ENCODE results near the gene RIPOR1.
"Not testable (repeated sequence)": the region's sequence is repeated elsewhere in the genome, so short reads cannot be mapped to it uniquely, and the experiment has no call there.

RIPOR1 gene

GRCh38 chr16:67509016-67509415 is 19.6 kb upstream of the RIPOR1 start:
- no peak for TF ChIP-seq CTCF (conservative IDR thresholded peaks at IDR 0.05; ENCODE audit: low read length)
- no peak for DNase-seq (ENCODE audit: low read depth)
- no peak overlapping the region for H3K4me3 ChIP-seq (ENCODE audit: low read length)

- not testable (repeated sequence) for DNase-seq (ENCODE audit: low read depth)
Measured at GRCh38 chr16:67513892-67514291, 14.7 kb upstream of the RIPOR1 start.

GRCh38 chr16:67514382-67514828 is 14.2 kb upstream of the RIPOR1 start:
- TF ChIP-seq CTCF (conservative IDR thresholded peaks at IDR 0.05; ENCODE audit: low read length) = peak; percentile 75
- no peak overlapping the region for H3K4me3 ChIP-seq (ENCODE audit: low read length)
- DNase-seq (ENCODE audit: low read depth) = peak; percentile 85

More at GRCh38 chr16:67513892-67514291, 14.7 kb upstream of the RIPOR1 start:
- H3K4me3 ChIP-seq (ENCODE audit: low read length) = not testable (repeated sequence)

GRCh38 chr16:67516296-67517154 is 12.1 kb upstream of the RIPOR1 start:
- H3K4me3 ChIP-seq (ENCODE audit: low read length) = no peak overlapping the region
- TF ChIP-seq CTCF (conservative IDR thresholded peaks at IDR 0.05; ENCODE audit: low read length) = no peak
- peak; percentile 57 for DNase-seq (ENCODE audit: low read depth)

- no peak for DNase-seq (ENCODE audit: low read depth)
- H3K4me3 ChIP-seq (ENCODE audit: low read length) = no peak overlapping the region
- TF ChIP-seq CTCF (conservative IDR thresholded peaks at IDR 0.05; ENCODE audit: low read length) = no peak
Measured at GRCh38 chr16:67517155-67517445, 11.5 kb upstream of the RIPOR1 start.

- no peak overlapping the region for H3K4me3 ChIP-seq (ENCODE audit: low read length)
- no peak for TF ChIP-seq CTCF (conservative IDR thresholded peaks at IDR 0.05; ENCODE audit: low read length)
- no peak for DNase-seq (ENCODE audit: low read depth)
Measured at GRCh38 chr16:67517661-67518423, 10.8 kb upstream of the RIPOR1 start.

- H3K4me3 ChIP-seq (ENCODE audit: low read length) = no peak overlapping the region
- DNase-seq (ENCODE audit: low read depth) = no peak
- no peak for TF ChIP-seq CTCF (conservative IDR thresholded peaks at IDR 0.05; ENCODE audit: low read length)
Measured at GRCh38 chr16:67518676-67519075, 10.0 kb upstream of the RIPOR1 start.
